NCI-H2196 treated with DMSO at 0.1 percent for 48 hours (cell line): ENCODE data around the gene CWC27.
"Not testable (repeated sequence)": the region's sequence is repeated elsewhere in the genome, so short reads cannot be mapped to it uniquely, and the experiment has no call there.

ENCODE experiments used
- DNase-seq: peaks from one replicate; lab custom pipeline; 2025; ENCODE audit not compliant: unreplicated experiment; lab: John Stamatoyannopoulos, UW

CWC27 gene

DNA sequence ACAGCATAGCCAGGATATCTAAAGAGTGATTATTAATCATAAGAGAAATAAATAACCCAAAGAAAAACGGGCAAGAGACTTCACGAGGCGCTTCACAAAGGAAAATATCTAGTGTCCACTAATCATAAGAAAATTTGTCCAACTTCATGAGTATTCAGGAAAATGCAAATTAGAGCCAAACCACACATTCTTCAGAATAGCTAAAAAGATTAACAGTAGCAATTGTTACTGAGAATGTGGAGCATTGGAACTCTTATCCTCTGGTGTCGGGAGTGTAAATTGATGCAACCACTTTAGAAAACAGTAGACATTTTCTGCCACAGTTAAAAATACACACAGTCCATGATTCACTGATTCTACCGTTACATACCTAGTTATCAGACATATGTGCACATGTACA lies 145.7 kb downstream of the CWC27 start:
- no peak for DNase-seq

- DNase-seq = no peak
Measured at GRCh38 chr5:64918083-64918482, 149.4 kb downstream of the CWC27 start.

DNA sequence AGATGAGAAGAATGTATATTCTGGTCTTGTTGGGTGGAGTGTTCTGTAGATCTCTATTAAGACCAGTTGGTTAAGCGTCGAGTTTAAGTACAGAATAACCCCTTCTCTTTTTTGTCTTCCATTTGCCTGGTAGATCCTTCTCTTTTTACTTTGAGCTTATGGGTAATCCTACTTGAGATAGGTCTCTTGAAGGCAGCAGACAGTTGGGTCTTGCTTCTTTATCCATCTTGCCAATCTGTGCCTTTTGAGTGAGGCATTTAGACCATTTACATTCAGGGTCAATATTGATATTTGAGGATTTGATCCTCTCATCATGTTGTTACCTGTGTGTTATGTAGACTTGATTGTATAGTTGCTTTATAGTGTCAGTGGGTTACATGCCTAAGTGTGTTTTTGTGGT lies 152.7 kb downstream of the CWC27 start:
- DNase-seq = no peak

DNA sequence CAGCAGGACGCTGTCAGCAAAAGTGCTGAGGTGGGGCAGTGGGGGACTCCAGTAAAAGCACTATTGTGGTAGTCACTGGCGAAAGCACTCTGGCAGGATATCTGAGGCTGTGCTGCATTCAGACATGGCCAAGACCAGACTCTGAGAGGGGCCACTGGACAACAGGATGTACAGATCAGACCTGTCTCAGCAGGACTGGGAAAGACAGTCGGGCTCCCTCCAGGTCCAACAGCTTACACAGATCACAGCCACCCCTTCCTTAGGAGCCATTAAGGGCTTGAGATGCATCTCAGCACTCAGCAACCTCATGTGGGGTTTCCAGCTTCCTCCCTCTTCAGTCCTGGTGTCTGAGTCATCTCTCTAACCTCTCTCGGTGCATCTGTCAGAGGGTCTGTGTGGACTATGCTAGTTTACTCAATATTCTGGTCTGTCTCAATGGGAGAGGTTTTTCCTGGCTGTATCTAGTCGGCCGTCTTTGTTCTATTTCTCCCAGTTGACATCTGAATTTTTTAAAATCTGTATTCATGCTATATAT lies 154.5 kb downstream of the CWC27 start:
- no peak for DNase-seq

GRCh38 chr5:64925123-64925522 lies 156.4 kb downstream of the CWC27 start:
- no peak for DNase-seq

GRCh38 chr5:64929833-64930232 lies 161.1 kb downstream of the CWC27 start:
- DNase-seq = no peak

DNA sequence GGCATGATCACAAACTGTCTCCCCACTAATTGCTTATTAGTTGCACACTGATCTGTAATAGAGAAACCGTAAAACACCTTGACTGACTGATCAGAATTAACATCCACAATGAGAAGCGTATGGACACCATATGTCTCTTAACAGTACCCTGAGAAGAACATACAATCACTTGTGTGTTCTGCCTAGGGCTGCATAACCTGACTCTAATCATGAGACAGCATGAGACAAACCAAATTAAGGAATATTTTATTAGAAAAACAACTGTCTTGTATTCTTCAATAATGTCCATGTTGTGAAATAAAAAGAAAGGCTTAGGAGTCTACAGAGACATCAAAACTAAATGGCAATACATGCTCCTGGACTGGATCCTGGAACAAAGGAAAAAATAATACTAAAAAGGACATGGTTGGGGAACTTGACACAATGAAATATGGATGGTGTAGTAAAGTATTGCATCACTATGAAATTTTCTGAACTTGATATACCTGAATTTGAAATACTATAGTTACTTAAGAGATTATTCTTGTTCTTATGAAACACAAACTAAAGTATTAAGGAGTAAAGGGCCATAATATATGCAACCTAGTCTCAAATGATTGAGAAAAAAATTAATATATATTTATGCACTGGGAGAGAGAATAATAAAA lies 162.1 kb downstream of the CWC27 start:
- DNase-seq = no peak

GRCh38 chr5:64939422-64939771 lies 170.7 kb downstream of the CWC27 start:
- DNase-seq = not testable (repeated sequence)

GRCh38 chr5:64939772-64940510 lies 171.2 kb downstream of the CWC27 start:
- no peak for DNase-seq

DNA sequence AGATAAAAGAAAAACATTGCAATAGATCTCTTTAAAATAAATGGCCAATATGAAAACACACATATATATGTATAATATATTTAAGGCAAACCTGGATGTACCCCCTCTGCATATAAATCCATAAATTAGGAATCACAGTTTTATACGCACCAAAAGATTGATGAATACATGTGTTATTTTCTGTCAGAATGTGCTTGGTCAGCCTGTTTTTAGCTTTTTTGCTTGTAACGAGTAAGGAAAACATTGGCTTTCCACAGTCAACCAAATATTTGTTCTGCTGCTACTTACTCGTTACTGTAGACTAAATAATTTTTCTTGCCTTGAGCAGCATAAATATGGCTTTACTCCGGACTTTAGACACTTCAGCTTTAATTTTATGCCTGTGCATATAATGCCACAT lies 173.7 kb downstream of the CWC27 start:
- DNase-seq = no peak

GRCh38 chr5:64944868-64945267 lies 176.1 kb downstream of the CWC27 start:
- DNase-seq = no peak

DNA sequence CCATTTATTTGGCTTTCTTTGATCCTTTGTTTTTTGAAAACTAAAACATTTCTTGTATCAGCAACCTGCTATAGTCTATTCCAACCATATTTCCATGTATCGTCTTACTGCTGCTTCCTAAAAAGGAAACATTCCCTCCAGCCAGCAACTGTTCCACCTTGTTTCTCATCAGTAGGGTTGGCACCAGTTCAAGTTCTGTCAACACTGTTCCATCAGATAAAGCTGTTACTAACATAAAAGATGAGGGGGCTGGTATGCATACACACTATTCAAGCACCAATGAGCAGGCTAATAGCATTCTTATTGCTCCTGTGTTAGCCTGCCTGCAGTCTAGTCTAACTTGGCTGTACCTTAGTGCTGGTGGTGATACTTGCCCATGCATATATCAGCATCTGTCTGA lies 178.3 kb downstream of the CWC27 start:
- DNase-seq = no peak

DNA sequence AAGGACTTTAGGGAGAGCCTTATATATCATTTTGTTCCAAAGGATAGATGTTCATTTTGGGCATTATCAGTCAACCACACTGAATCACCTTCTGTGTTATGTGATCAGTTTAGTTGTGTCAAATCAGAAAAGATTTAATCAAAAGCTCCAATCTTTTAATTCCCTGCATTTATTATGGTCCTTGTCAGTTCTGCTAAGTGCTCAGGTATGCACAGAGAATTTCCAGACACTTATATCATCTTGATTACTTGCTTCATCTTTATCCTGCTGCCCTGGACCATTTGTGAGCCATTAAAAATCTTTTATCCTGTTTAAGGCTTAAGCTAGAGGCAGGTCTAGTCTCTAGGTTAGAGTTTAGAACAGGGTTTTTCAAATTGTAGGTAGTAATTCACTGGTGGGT lies 179.1 kb downstream of the CWC27 start:
- DNase-seq = no peak

- DNase-seq = no peak
Measured at GRCh38 chr5:64949331-64949730, 180.6 kb downstream of the CWC27 start.

GRCh38 chr5:64952951-64953673 lies 184.4 kb downstream of the CWC27 start:
- DNase-seq = no peak

- no peak for DNase-seq
Measured at GRCh38 chr5:64954518-64954917, 185.8 kb downstream of the CWC27 start.

DNA sequence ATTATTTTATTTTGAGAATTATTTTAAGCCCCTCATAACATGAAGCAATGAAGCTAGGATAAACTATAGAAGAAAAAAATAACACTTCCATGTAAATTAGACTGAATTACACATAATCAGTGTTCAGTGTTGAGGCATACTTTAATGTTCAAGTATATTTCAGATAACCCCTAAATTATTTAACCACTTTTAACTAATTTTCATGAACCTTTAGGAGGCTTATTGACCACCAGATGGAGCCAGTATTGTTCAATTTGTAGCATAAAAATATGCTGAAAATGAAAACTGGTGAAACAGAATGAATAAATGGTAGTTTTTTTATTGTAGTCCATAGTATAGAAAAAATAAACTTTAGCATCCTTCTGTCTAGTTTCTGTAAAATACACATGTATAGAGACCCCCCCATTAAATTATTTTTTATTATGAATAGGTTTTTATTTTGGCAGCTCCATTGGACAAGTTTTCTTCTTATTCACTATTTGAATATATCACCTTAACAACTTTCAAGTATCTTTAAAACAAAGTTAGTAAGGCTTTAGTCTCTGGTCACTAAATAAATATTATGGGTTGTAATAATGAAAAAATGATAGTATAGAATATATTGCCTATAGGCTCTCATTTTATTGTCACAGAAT lies 190.1 kb downstream of the CWC27 start:
- no peak for DNase-seq

DNA sequence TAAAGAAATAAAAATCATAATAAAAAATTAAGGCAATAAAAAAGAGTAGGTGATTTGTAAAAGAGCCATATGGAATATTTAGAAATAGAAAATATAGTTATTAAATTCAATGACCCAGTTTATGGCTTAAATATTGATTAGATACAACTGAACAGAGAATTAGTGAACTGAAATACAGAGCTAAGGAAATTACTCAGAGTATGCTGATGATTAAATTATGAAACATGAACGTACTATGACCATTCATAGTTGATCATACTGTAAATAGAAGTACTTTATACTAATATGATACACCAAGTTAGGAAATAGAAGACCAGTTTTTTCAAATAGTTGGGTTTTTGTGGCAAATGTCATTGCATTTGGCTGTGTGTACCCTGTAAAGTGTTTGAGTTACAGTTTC lies 194.5 kb downstream of the CWC27 start:
- DNase-seq = no peak

- DNase-seq = no peak
Measured at GRCh38 chr5:64968591-64969110, 199.9 kb downstream of the CWC27 start.

DNA sequence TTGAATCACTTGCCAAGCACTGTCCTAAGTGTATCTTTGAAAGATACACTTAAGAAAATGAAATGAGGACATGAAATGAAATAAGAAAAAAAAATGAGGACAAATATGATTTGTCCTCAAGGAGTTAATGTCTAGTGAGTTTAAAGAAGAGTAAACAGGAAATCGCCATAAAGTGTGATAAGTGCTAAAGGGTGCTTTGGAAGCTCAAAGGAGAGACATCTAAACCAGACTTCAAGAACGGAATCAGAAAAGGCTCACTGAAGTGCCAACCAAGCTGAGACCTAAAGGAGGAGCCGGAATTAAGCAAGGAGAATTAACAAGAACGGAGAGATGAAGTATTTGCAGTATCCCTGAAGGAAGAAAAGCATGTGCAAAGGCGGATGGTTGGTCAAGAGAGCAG lies 200.8 kb downstream of the CWC27 start:
- no peak for DNase-seq

GRCh38 chr5:64971513-64971912 lies 202.8 kb downstream of the CWC27 start:
- no peak for DNase-seq
